ENCODE data around the gene DLGAP1. TPM values are rescaled to one million over a fixed set of nuclear protein-coding genes. Genes with fewer than 3 reads are reported as not detected.

The DLGAP1 gene
- total and polyA plus RNA-seq, 4 donors: 0.06 to 1.2 (median 0.17) TPM; not detected in 1

- TF ChIP-seq NR2F2 (IDR thresholded peaks at IDR 0.05) (no peak), RXRA (IDR thresholded peaks at IDR 0.05) (no peak), EGR1 (IDR thresholded peaks at IDR 0.05; ENCODE audit: low read depth in 2 of 2) (no peak), YY1 (IDR thresholded peaks at IDR 0.05) (no peak), SP1 (IDR thresholded peaks at IDR 0.05) (no peak), HNF4A (conservative IDR thresholded peaks at IDR 0.05) (no peak)
Observed at GRCh38 chr18:3916082-3916481, 539.0 kb downstream of the DLGAP1 start (continued).

GRCh38 chr18:3914833-3915610 is 540.1 kb downstream of the DLGAP1 start:
- 92% methylated on average over 2 of the region's 2 CpGs for WGBS
- Histone ChIP-seq H3K4me3 (ENCODE audit: low read depth in 1 of 3, low read length in 3 of 3) (no peak overlapping the region), H3K27ac (ENCODE audit: low read depth in 1 of 2, low read length in 2 of 2) (no peak overlapping the region), H3K36me3 (ENCODE audit: control insufficient read depth in 4 of 4, insufficient read depth in 3 of 4, low read depth in 1 of 4, low read length in 3 of 4) (no peaks in the 10 kb centered on the region), H3K9ac (ENCODE audit: low read depth in 1 of 2, low read length in 2 of 2) (no peak overlapping the region), H3K4me1 (ENCODE audit: control insufficient read depth in 4 of 4, insufficient read depth in 4 of 4, low read length in 3 of 4) (no peaks in the 10 kb centered on the region), H3K27me3 (ENCODE audit: control insufficient read depth in 4 of 4, insufficient read depth in 4 of 4, low read length in 3 of 4) (peaks cover 0 to 4% (median 0%) of the 10 kb centered on the region in 4 donors), H3K9me3 (ENCODE audit: control insufficient read depth in 4 of 4, low read length in 3 of 4) (no peaks in the 10 kb centered on the region)
- DNase-seq (ENCODE audit: low spot score): no peak
- TF ChIP-seq ATF3 (IDR thresholded peaks at IDR 0.05): no peak
- TF ChIP-seq RAD21 (IDR thresholded peaks at IDR 0.05): no peak
- no peak for TF ChIP-seq RXRA (IDR thresholded peaks at IDR 0.05)
- no peak for TF ChIP-seq GABPA (IDR thresholded peaks at IDR 0.05 in 1 of 2, conservative IDR thresholded peaks at IDR 0.05 in 1 of 2)
- TF ChIP-seq CTCF (IDR thresholded peaks at IDR 0.05; ENCODE audit: low read depth, low read length, missing input control): no peak
- no peak for TF ChIP-seq ZBTB33 (IDR thresholded peaks at IDR 0.05)
- TF ChIP-seq REST (IDR thresholded peaks at IDR 0.05): no peak
- no peak for TF ChIP-seq HNF4G (IDR thresholded peaks at IDR 0.05)
- TF ChIP-seq EGR1 (IDR thresholded peaks at IDR 0.05; ENCODE audit: low read depth in 2 of 2): no peak
- no peak for TF ChIP-seq HNF4A (conservative IDR thresholded peaks at IDR 0.05)
- no peak for TF ChIP-seq TAF1 (conservative IDR thresholded peaks at IDR 0.05)

Data from liver (tissue), 9 donors.